ENCODE measurements around the gene MAML2.
A peak's percentile ranks its signal among the peaks of the same experiment; 100 is the strongest.

Gene MAML2

DNA sequence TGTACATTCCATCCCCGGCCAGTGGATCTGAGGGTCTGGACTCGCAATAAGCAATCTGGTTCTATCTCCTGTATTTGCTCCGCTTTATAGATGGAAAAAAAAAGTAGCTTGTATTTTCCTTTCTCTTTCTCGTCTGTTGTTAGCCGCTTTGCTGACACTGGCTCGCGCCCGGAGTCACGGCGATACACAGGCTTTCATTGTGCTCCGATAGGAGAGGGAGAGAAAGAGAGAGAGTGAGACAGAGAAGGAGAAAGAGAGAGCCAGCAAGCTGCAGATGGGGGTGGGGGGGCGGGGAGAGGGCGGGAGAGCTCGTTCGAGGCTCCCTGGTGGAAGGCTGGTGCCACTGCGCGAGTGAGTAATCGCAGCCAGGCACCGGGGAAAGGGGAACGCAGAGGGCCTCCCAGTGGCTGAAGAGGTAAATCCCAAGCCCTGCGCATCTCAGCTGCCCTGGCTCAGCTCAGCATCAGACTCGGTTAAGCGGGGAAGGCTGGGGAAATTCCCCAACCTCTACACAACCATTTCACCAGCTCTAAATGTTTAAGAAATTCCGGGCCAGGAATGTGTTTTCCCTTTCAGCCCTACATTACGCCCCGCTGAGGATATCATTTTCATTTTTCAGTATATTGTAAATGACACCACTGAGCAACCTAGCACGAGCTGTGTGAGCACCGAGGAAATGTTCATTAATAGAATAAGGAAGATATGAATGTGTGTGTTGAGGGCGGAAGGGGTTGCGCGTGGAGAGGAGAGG is at the start of gene MAML2:
Gene MAML2 (minus strand): TSS at position 235 of the 751 bp plus-strand sequence. CDS start 1,300 bp downstream, outside the sequence.
- DNase-seq: peak; percentile 94

DNA sequence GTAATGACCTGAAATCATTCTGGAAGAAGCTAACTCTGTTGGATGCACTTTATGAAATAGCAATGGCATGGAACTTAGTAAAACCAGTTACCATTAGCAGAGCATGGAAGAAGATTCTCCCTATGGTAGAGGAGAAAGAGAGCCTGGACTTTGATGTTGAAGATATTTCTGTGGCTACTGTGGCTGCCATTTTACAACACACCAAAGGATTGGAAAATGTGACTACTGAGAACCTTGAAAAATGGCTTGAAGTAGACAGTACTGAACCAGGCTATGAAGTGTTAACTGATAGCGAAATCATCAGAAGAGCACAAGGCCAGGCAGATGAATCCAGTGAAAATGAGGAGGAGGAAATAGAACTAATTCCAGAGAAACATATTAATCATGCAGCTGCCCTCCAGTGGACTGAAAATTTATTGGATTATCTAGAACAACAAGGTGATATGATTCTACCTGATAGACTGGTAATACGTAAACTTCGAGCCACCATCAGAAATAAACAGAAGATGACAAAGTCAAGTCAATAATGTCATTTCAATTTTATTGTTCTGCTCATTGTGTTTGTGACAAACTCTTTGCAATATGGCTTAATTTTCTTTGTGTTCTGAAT is 48.8 kb upstream of the MAML2 start:
- no peak for DNase-seq

DNA sequence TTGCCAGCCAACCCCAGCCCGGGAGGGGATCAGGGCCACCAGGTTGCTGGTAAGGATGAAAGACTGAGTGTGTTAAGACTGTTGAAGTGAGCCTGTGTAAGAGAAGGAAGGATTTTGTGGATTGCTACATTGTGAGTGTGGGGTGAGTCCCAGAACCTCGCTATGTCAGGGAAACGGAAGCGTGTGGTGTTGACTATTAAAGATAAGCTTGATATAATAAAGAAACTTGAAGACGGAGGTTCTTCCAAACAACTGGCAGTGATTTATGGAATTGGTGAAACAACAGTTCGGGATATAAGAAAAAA is 47.4 kb upstream of the MAML2 start:
- no peak for DNase-seq

DNA sequence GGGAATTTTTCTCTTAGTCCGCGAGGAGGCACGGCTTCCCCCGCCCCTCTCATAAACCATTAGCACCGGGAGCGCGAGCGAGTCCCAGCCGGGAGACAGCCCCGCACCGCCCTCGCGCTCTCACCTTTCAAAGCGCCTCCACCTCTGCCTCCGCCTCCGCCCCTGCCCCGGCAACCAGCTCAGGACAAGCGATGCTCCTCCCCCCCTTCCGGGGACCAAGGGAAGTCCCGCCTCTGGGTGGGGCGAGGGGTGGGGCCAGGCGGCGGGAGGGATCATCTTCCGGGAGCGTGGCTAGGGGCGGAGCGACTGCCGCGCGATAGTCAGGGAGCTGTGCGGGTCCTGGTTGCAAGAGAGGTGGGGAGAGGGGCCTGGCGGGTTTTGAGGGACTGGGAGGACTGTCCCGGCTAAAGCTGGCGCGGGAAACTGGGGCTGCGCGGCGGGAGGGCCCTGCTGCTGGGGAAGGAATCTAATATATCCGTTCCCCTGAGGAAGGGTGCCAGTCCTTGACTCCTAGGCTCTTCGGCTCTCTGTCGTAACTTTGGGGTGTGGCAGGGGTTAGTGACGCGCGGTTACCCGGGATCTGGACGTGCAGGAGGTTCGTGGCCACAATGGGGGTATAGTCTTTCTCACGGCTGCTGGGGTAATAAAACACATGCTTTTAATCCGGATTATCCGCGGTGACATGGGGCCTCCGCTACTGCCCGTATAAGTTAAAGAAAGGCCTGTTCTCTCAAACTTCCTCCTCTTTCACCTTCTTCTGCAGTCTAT is 46.9 kb upstream of the MAML2 start, which contains the start of the genes CCDC82 and JRKL:
Gene CCDC82 (minus strand): TSS at position 193 of the 768 bp plus-strand sequence. CDS start 5,165 bp downstream, outside the sequence.
Gene JRKL (plus strand): TSS at position 294 of the 768 bp plus-strand sequence. CDS start 637 bp downstream, outside the sequence.
- peak; percentile 96 for DNase-seq

DNA sequence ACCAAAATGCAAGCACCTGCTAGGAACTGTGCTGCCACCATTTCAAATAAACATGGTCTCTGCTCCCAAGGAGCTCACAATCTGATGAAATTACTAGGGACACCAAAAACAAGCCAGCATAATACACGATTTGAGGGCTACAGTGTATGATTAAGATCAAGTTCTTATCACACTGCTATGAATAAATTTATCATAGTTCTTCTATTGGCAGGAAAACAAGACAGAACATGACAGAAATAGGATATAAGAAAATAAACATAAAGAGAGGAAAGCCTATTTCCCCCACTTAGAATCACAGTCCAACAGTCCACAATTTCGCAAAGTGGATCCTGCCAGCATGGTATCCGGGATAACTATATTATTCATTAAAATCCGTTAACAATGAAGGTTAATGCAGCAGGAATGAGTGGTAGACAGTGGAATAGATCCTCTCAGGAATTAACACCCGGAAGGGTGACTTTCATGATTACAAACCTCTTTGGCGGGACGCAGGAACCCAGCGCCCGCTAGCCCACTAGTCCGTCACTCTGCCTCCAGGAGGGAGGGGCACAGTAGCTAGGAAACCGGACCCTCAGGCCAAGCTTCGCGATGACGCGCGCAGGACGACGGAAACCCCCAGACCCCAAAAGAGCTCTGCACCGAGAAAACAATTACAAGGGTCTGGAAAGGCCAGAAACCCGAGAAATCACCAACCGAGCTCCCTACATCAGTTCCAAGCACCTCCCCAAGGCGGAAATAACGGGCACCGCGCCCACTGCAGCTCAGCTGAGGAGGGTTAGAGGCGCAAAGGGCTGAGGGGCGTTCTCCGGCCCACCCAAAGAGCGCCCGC is 46.1 kb upstream of the MAML2 start:
- DNase-seq: peak; percentile 89

DNA sequence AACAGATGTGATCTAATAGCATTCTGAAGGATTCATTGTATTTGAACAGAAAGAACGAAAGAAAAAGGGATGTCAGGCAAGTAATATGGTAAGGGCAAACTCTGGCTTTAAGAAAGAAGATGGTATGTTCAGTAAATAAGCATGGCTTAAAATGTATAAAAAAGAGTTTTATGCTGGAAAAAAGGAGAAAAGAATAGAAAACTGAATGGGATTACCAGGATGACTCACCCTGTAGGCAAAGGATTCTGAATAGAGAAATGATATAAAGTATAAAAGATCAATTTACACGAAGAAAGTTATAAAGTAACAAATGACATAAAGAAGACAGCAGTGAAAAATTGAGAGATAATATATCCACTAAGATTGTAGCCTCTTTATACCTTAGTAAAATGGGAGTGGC is 42.2 kb upstream of the MAML2 start:
- no peak for DNase-seq

- peak; percentile 5 for DNase-seq
These were observed 41.2 kb upstream of the MAML2 start for GRCh38 chr11:96384156-96384555.

- DNase-seq: no peak
These were observed 33.8 kb upstream of the MAML2 start for GRCh38 chr11:96376796-96377195.

GRCh38 chr11:96373826-96374225 is 30.8 kb upstream of the MAML2 start:
- no peak for DNase-seq

- DNase-seq: no peak
These were observed 24.3 kb upstream of the MAML2 start for GRCh38 chr11:96367342-96367741.

DNA sequence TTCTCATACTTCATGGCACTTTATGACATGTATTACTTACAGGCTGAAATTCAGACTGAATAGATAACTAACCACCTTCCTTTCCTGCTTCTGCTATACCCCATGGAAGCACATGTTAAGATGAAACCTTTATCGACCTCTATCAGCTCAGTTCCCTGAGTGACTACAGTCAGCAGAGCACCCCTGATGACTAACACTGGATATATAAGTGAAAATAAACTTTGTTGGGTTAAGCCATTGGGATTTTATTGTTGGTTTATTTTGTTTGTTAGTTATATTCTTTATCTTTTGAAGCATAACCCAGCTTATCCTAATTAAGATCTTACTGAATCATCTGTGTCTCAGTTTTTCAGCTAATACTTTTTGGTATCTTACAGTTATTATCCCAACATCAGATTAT is 23.0 kb upstream of the MAML2 start:
- DNase-seq: no peak

DNA sequence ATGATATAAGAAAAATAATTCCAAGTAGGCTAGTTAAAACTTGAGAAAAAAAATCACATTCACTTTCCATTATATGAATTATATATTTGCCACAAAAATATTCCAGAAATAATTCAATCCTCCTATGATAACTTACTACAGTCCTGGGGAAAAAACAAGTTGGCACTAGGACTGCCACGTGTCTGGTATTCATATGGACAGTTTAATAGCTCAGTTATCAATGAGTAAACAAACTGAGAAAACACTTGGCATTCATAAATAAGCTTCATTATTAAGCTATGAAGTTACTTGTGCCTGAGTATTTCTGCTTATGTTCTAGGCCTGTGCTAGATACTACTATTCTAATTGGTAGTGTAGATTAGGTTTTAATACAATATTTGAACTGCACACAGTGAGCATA is 22.5 kb upstream of the MAML2 start:
- no peak for DNase-seq

GRCh38 chr11:96361778-96362177 is 18.8 kb upstream of the MAML2 start:
- no peak for DNase-seq

GRCh38 chr11:96358321-96358720 is 15.3 kb upstream of the MAML2 start:
- no peak for DNase-seq

- no peak for DNase-seq
These were observed 14.8 kb upstream of the MAML2 start for GRCh38 chr11:96357794-96358193.

- DNase-seq: no peak
These were observed 13.9 kb upstream of the MAML2 start for GRCh38 chr11:96356848-96357247.

DNA sequence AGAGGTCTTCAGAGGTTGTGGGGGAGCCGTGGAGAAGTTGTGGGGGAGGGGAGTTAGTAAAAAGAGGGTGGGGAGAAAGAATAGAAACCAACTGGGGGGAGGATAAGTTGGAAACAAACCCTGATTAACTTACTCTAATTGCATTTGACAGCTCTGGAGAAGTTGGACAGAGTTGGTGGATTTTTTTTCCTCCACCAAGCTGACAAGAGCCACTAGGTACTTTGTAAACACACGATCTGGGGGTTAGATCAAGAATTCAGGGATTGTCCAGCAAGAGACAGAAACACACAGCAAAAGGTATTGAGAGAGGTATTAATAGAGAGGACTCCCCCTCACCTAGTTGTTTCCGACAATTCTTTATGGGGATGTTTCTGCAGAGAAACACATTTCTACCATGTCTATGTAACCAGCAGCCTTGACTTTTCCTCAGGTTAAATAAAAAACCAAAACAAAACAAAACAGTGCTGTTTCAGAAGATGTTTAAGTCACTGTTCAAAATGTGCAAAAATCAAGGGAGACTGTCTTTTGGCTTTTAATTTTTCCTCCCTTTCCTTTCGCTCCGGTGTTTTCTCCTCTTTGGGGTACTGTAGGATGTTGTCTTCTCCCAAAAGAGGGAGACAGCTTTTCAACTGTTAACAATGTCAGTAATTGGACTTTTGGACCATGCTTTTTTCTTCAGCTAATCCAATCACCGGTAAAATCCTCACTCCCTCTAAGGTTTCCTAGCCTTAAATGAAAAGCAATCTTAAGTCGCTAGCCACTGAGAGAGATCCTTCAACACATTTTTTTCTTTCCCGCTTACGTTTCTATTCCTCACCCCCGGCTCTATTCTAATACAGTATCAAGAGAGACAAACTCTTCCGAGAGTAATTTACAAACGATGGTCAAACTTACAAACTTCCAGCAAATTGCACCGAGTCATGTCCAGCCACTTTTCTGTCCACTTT is 708 bp downstream of the MAML2 start:
- peak; percentile 66 for DNase-seq

DNA sequence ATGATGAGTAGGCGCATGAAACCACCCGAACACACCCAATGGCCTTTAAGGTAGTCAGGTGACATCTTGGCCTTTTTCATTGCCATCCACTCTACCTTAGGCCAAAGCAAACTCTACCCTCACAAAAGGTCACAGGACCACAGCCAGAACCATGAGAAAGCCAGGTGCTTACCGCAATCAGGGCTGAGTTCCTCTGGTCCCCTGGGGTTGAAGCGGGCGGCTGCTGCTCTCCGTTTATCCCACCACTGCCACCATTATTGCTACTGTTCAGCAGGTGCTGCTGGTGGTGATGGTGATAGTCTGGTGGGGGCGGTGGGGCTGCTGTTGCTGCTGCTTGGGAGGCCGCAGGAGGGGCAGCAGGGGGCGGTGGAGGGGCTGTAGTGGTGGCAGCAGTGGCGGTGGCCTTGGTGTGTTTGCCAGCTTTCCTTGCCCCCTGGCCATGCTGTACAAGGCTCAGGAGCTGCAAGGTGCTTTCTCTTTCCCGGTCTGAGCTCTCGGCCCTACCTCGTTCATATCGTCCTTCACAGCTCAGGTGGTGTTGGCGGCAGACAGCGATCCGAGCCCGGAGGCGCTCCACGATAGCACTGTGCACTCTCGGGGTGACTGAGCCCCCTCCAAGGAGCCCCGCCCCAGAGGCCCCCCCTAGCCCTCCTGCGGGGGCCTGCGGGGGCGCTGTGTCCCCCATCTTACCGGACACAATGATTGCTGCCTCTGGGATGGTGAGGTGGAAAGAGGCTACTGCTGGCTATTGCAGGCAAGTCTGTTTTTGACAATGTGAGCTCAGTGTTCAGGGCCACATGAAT is 1.6 kb downstream of the MAML2 start:
- no peak for DNase-seq

GRCh38 chr11:96340555-96340885 is 2.5 kb downstream of the MAML2 start:
- DNase-seq: no peak

DNA sequence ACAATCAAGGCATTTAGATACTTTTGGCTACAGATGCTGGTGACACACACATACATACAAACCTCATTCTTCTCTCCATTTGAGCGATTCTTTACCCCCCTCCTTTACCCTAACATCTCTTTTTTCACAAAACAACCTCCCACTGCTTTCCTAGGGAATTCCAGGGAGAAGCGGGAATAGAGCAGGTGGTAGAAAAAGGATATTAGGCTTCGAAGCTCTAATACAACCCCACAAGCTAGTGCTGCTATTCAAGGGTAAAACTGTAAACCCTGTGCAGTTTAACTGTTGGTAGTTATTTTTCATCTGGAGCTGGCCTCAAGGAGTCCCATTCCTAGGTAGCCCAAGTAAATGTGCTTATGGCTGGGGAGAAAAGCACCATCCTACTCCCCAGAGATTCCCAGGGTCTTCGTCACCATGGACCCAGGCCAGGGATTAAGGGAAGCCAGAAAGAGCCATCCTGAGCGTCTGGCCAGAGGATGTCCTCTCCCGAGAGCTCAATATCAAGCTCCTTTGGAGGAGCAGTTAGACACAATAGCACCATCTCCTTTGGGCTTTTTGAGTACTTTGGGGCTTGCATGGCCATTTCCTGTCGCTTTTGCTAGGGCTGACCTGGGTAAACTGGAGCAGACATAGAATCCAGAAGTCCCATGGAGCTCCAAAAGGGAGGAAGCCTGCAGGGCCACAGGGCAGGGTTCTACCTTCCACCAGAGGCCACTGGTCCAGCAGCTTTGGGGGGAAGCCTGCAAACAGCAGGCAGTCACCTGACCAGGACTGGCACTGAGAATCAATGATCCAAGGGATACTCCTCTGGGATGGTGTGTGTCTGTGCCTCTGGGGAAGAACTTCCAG is 3.1 kb downstream of the MAML2 start:
- DNase-seq: no peak
